Fibroblast of skin of abdomen (primary cell): Measurements from ENCODE around the gene GMIP.
"Not testable (repeated sequence)": the region's sequence is repeated elsewhere in the genome, so short reads cannot be mapped to it uniquely, and the experiment has no call there.

Experiments used
- DNase-seq: peaks from one replicate; pipeline ENCODE4 v3.0.0-alpha.2; 2013

Gene GMIP

DNA sequence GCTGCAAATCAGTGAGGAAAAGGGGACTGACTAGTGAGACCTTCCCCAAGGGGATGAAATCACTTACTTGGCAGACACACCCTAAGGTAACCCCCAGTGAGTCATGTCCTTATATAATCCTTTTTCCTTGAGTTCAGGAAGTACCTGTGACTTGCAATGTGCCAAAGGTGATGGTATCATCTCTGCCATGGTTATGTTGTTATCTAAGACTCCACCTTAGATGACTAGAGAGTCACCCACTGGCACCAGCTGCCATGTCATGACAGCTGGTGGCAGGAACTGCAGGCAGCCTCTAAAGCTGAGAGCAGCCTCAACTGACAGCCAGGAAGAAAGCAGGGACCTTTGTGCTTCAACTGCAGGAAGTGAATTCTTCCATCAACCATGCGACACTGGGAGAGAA is 37.4 kb downstream of the GMIP start:
- DNase-seq, result no peak

DNA sequence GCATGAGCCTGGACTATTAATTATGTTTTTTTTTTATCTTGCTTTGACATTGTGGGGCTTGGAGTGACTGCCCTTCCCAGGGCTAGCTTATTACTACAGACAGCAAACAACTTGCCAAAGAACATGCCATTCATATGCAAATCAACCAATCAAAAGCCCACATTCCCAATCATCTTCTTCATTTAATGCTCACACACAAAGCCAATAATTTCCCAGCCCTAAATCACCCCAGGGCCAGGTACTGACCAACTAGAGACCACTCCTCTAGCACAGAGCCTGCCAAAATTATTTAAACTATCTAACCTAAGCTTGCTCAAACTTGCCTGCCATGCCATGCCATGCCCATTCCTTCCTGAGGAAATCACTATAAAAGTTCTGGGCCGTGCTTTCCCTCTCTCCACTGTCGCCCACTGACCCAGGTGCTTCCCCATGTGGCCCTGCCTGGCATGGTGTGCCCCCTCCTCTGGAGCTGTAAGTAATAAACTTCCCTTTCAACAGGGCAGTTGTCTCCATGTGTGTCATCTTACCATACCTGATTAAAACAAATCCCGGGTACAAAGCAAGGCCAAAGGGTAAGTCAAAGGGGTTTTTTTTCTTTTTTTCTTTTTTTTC is 40.6 kb downstream of the GMIP start:
- no peak for DNase-seq

DNA sequence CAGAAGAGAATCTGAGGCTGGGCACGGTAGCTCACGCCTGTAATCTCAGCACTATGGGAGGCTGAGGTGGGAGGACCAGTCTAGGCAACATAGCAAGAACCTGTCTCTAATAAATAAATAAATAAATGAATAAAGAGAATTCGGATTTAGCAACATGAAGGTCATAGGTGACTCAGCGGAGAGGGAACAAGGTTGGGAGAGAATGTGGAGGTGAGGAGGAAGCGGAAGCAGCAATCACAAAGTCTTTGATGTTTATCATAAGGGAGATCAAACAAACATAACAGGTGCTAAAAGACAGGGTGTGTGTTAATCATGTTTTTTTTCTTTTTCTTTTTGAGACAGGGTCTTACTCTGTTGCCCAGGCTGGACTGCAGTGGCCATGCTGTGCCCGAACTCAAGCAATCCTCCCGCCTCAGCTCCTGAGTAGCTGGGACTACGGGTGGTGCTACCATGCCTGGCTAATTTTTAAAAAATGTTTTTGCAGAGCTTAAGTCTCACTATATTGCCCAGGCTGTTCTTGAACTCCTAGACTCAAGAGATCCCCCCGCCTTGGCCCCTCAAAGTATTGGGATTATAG is 41.2 kb downstream of the GMIP start:
- DNase-seq, result no peak

DNA sequence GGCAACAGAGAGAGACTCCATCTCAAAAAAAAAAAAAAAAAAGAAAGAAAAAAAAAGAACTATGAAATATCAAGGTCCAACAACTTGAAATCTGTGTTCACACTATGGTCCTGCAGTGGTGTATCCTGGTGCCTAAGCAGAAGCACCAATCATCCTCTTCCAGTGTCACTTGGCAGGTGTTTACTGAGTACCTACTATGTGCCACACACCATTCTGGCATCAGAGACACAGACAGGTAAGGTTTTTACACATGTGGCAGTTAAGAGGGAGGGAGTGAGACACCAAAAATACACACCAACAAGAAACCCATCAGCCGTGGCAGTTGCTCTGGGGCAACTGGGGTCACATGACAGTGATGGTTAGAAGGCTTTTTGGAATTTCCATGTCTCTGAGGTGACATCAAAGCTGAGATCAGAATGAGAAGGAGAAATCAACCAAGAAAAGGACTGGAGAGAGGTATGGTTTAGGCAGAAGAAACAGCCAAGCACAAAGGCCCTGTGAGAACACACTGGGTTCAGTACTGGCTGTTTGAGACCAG is 42.6 kb downstream of the GMIP start:
- DNase-seq, result no peak

DNA sequence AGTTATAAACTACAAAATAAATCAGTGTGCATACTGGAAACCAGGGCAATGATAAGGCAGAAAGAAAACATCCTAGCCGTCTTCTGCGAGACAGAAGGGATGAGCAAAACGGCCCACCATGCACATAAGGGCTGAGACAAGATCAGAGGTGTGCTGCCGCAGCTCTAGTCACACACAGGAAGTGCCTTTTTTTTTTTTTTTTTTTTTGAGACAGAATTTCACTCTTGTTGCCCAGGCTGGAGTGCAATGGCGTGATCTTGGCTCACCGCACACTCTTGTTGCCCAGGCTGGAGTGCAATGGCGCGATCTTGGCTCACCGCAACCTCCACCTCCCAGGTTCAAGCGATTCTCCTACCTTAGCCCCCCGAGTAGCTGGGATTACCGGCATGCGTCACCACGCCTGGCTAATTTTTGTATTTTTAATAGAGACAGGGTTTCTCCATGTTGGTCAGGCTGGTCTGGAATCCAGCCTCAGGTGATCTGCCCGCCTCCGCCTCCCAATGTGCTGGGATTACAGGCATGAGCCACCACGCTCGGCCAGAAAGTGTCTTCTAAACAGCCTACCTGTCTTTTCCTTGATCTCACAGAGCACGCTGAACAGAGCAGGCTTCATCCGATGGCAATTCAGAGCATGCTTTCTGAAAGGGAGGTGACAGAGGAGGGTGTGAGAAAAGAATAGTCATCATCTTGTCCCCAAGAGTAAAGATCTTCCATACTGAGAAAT is 44.6 kb downstream of the GMIP start:
- DNase-seq, result not testable (repeated sequence)

DNA sequence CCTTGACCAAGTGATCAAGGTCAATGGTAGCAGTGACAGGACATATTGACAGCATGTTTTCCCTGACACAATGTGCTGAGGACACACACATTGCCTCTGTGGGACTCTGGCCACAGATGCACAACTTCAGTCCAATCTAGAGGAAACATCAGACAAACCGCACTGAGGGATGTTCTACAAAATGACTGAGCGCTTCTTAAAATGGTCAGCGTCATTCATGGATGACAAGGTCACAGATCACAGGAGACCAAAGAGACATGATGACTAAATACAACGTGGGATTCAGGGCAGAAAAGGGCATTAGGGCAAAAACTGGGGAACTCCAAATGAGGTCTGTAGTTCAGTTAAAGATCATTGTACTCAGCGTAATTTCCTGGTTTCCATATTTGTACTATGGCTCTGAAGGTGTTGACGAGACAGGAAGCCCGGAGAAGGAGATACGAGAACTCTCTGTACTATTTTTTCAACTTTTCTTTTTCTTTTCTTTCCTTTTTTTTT is 45.6 kb downstream of the GMIP start:
- no peak for DNase-seq

DNA sequence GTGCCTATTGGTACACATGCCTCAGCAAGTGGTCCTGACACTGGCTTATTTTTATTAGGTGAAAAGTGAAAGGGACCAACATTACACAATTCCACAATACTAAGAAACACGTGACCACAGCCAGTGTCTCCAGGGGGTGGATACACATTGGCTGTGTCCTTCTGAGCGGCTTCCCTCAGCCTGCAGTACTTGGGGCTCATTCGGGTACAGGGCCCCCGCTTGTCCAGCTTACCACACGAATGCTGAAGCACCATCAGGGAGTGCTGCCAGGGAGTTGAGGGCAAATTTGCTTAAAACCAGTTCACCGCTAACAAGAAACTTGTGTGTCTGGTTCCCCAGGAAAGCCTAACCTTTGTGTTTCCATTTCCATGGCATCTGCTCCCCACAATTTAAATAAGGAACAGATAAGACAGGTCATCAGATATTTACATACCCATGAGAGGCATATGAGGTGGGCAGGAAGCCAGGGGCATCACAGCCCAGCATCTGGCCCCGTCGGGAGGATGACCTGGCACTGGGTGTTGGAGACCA is 48.2 kb downstream of the GMIP start:
- no peak for DNase-seq

DNA sequence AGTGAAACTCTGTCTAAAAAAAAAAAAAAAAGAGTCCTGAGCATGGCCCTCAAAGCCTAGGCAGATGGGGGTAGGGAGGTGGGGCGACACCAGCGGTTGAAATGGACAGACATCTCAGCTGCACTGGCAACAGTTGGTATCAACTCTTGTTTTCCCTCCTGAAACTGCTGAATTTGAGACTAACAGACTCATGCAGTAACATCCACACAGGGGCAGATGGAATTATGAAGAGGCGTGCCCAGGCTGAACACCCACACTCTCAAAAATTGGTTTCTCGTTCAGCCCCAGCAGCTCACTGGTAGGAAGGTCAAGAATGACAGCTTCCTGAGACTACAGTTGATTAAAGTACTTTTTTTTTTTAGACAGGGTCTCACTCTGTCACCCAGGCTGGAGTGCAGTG is 49.1 kb downstream of the GMIP start:
- no peak for DNase-seq

DNA sequence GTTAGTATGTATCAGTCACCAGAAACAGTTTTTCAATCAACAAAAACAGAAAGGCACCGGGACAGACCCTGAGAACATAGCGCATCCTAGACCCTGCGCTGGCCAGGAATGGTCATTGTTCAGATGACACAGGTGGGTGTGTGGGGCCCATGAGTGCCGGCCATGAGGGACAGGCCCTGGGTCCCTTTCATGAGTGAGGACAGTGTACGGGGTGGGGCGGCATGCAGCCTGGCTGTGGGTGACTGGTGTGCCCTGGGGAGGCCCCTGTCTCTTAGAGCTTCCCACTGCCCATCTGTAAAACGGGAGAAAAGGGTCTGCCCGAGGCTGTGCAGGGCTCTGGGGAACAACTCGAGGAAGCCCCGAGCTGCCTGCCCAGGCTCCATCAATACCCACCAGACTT is 50.8 kb downstream of the GMIP start:
- DNase-seq, result no peak

DNA sequence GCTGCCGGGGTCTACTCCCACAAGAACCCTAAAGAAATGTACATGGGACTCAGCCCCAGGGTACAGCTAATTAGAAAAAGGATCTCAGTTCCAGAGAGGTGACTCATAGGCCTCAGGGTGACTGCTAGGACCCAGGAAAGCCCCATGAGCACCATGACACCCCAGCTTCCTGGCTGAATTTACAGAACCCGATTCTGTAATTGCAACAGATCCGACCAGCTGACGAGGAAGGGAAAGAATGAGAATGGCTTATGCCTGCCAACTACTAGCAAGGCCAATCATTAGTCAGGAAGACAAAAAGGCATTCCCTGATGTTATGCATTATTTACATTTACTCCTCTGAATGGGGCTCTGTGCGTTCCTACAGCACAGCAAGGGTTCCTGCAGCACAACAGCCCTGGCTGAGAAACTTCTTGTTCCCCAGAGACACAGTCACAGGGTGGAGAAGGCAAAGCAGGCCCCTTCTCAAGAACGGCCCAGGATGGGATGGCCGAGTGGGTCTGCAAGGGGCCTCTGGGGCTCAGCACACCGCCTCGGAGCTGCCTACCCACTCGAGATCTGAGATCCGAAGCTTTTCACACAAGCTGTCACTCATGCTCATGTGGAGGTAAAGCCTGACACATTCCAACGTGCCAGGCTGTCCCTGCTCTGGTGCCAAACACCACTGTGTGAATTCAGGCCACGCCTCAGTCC is 52.2 kb downstream of the GMIP start:
- DNase-seq, result peak; percentile 98

DNA sequence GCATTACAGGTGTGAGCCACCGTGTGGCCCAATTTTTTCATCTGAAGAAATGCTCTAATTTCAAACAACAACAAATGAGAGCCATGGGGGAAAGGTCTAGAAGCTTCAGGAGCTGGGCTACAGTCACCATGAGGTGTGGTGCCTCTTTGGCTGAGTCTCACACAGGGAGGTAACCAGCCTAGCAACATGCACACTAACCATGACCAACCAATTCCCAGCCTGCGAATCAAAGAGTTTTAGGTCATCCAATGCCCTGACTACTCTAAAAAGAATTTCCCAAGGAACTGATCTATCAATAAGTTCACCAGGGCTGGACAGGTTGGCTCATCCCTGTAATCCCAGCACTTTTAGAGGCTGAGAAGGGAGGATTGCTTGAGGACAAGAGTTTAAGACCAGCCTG is 54.9 kb downstream of the GMIP start:
- DNase-seq, result peak; percentile 34

DNA sequence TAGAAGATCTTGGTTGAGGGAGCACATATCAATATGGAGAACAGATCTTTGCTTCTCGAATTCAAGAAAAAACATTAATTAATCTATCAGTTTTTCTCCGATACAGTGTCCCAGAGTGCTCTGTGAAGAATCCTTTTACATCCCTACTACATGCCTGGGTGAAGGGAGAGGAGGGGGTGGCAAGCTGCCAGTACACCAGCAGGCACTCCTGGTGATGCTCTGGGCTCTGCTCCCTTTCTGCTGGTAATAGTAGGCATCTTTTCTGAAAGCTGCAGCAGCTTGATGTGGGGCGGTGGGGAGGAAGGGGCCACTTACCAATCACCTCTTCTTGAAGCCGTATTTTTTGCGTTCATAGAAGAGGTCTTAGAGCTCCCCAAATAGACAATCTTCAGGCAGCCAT is 55.7 kb downstream of the GMIP start:
- no peak for DNase-seq

DNA sequence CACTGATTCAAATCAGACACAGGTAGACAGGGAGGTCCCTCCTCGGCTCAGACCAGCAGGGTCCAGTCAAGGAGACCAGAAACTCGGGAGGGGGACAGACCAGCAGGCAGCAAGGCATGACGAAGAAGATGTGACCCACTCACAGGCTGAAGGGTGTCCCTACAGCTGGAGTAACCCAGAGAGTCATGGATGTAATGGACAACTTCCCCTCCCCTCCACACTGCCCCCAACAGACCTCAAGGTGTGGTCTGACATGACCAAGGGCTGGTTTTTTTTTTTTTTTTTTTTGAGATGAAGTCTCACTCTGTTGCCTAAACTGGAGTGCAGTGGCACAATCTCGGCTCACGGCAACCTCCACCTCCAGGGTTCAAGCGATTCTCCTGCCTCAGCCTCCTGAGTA is 59.1 kb downstream of the GMIP start:
- no peak for DNase-seq

DNA sequence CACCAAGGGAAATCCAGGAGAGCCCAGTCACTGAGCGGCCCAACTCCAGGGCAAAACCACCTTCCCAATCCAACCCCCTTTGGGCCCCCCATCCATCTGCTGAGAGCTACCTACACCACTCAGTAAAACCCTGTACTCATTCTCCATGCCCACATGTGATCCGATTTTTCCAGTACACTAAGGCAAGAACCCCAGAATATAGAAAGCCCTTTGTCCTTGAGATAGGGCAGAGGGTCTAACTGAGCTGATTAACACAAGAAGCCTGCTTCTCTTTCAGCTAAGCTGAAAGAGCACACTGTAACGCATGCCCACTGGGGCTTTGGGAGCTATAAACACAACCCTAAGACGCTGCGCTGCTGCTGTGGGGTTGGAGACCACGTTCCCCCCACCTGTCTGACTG is 61.0 kb downstream of the GMIP start:
- no peak for DNase-seq

DNA sequence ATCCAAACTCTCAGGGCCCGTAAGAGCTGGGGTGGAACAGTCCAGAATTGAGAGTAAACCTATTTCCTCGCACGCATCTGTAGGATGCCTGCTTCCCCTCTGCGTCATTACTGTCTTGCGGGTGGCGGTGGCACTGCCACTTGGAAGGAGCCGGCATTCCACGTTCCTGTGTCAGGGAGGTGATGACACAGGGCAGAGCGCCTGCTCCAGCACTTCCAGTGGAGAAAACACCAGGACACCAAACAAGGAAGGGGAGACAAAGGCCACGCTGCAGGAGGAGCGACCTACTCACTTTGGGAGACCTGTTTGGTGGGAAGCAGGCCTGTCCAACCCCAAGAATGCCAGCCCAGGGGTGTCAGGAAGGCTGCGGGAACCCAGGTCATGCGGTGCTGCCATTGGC is 62.1 kb downstream of the GMIP start:
- DNase-seq, result no peak

DNA sequence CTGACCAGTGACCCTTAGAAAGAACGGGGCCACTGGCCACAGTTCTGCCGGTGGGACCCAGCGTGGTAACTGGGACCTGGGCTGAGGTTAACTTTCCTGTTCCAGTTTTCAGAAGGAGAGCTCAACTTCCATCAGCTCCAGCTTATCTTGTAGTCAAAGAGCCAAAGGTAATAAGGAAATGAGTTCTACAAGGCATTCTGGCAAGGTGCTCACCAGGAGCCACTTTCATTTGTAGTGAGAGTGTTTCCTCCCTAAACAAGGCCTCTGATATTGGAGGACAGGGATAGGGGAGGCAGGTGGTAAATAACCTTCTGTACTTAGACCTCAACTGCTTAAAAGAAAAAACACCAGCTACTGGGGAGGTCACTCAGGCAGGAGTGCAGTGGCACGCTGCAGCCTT is 63.0 kb downstream of the GMIP start:
- no peak for DNase-seq

DNA sequence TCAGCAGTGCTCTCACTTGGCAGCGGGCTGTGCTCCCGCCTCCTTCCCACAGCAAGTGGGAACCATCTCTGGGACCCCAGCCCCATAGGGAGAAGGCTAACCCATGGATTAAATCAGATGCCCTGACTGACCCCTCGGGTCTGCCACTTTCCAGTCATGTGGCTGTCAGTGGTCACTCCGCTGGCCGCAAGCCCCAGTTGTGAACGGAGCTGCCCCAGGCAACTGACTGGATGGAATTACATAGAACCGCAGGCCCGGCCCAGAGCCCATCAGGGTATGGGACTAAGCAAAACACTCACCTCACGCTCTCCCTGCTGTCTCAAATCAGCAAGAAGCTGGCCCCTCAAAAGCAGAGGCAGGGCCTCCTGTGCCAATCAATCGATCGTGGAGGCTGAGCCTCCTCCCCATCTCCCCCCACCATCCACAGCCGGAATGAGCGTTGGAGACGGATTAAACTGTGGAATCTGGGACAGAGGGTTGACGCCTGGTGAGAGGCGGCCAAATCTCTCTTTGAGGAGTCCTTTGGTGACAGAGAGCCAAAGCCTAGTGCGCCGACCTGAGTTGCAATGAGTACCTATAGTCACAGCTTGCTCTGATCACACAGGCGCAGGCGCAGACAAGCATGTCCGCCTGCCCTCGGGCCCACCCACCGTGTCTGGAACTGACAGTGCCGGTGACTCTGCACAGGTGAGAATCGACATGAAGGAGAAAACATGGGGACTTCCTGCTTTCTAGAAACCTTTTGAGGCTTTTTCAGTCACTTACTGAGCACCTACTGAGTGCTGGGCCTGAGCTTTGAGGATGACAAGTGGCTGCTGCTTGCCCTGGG is 63.7 kb downstream of the GMIP start:
- no peak for DNase-seq
